NCI-H2107 treated with DMSO at 0.1 percent for 48 hours (cell line): ENCODE measurements around the gene PDE11A.

Source experiments
- DNase-seq: peaks from one replicate; lab custom pipeline; 2025; ENCODE audit not compliant: unreplicated experiment; lab: John Stamatoyannopoulos, UW

Gene PDE11A

DNA sequence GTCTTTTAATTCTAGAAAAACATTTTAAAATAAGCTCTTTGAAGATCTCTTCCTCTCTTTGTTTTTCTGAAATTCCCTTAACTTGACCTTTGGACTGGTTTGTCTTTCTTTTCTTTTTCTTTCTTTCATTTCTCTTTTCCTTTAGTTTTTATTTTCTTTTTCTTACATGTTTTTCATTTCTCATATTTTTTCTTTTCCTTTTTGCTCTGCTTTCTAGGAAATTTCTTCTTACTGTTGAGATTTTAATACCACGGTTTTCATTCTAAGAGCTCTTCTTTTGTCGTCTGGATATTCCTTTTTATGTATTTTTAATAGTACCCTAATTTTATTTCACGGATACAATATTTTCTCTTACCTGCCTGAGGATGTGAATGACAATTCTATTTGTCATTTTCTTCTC, 342.2 kb downstream of the PDE11A start:
- DNase-seq: no peak

DNA sequence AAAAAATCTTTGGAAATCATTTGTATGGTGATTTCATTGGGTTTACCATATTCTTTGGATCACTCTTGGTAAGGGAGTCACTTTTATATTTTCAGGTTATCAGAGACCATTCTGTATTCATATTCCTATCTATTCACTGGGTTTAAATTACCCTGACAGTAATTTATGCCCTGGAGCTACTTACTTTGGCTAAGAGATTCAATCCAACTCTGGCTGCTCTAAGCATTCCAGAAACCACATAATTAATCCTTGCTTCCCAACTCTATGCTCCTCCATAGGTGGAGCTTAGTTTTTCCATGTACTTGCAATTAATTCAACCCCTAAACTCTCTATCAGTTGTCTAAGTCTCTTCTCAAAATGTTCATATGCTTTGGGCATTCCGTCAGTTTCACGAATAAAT, 343.7 kb downstream of the PDE11A start:
- no peak for DNase-seq

DNA sequence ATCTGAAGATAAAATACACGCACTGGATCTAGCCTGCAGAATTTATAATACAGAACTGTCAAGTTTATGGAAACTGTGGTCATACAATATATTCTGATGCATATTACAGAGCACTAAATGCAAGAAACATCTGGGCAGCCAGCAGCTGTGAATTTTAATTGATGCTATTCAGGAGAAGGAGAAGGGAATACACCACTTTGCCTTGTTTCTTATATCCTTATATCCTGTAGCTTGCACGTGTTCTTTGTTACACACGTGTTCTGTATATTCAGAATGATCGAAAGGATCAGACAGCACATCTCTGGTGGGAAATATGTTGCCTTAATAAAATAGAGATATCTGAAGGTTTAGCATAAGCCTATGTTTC, 344.2 kb downstream of the PDE11A start:
- no peak for DNase-seq

DNA sequence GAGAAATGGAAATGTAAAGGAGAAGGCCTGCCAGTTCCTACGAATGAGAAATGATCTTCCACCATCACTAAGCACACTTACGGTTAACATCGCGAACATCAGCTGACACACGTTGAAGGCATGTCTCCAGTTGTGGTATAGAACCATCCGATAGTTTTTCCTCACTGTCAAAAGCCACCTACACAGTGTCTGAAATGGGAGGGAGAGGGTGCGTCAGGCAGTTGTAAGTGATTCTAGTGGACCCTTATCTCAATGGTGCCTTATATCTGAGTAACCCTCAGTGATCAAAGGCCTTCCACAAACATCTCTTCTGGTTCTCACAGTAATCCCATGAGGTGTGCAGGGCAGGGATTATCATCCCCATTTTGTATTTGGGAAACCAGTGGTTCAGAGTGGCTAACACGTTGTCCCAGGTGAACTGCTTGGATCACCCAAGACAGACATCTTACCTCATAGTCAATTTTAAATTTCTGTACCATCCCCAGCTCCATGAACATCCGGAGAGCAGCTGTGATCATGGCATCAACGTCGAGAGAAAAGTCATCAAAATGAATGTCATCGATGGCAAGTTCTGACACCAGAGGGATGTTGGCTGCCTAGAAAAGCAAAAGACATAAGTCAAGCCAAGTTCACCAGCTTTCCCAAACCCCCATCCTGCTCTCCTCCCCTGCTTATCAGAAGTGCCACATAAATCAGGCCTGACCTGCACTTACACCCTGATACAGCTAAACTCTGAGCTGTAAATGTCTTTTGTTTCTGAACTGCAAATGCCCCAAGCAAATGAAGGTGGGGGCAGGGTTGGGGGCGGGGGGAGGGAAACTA, 344.8 kb downstream of the PDE11A start:
- no peak for DNase-seq

DNA sequence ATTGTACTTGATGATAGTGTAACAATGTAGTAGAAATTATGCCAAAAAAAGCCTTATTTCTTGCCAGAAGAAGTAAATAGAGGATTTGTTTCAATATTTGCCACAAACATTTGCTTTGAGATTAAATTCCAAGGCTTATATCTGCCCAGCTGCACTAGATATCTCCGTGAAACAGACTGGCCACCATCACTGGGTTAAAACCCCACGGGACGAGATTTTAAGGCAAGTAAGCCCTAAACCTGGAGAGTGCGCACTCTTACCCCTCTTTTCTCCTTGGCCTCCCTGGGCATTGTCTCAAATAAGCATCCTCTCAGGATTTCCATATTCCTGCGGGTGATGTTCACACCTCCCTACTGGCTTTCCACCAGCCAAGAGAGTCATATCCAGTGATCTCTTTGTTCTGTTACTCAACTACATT, 345.6 kb downstream of the PDE11A start:
- DNase-seq: no peak

DNA sequence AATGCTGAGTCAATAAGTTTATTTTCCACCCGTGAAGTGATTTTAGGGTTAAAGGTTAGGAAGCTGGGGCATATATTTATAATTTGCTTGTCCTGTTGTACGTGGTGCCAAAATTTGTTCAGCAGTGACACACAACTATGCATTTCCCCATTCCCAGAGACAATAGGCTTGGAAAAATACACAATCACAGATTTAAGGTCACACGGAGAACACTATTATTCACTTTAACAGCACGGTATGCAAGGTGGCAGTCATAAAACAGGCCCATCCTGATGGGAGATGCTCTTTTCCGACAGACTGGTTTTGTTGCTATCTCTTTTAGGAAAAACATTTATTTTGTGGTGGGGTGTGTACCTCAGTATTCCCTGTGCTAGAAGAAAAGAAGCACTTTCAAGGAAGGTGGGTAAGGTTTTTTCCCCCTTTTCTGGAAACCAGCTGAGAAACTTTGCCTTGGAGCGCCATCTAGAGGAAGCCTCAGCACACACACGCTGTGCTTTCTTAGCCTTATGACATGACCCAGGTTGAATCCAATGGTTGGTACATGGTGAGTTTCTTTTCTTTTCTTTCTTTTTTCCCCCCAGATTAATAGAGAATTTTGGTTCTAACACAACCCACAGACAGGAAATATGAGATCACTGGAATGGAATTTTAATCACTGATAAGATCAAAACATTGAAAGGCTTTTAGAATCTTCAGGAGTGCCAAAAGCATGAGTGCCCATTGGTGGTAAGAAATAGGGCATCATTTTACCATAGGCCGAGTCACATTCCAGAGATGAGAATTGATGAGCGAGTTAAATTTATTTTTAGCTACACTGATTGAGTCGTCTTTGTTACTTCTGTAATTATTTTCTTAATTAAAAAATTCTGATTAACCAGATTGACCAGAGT, 347.9 kb downstream of the PDE11A start:
- DNase-seq: peak; percentile 62

DNA sequence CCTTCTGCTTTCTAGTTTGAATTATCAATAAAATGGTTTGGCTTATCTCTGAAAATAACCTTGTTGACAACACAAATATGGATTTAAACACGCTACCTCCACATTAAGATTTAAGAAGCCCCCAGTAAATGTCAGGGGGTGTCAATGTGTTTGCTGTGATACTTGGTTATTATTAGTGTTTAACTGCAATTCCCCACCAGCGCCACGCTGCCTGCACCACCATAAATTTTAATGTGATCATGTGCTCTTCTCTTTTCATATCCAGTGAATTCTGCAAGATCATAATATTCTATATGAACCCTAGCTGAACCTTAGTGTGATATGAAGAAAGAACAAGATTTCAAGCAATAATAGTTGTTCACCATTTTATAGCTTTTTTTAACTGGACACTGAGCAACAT, 349.3 kb downstream of the PDE11A start:
- DNase-seq: no peak

DNA sequence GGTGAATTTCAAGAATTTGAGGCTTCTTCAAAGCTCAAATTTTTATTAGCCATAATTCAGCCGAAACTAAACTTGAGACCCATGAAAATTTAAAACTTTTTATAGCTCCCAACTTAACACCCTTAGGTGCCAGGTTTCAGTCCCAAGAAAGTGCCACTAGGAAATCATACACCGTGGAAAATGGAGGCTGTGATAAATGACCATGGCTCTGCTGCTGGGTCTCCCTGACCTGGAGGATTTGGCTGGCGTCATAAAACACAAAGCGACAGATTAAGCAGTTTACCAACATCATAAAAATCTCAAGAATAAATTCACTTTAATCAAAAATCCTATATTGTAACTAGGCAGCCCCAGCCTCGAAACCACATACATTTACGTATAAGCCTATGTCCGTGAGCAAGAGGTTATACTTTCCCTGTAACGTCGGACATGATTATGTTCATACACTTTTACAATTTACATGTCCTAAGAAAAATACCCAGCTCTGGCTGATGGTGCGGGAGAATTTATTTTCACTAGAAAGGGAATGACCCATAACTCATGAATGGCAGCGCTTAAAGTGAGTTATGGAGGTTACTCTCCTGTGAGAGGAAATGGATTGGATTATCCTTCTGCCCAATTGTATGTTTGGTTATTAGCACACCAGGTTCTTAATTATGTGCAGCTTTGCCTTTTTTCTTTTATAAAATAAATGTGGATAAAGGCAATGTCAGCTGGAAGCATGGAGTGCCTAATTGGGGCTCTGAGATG, 350.6 kb downstream of the PDE11A start:
- DNase-seq: no peak

DNA sequence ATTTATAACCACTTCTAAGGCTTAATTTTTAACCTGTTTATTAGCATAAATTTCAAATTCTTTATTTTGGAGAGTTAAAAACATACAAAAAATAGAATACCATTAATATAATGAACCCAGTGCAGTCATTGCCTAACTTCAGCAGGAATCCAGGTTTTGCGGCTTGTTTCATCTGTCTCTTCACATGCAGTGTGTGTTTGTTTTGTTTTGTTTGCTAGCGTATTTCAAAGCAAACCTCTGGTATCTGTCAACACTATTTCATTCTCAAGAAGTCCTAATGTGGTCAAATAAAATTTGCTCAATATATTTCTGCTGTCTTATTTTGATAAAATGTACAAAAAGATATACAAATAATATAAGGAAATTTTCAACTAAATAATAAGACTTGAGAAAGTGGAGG, 351.5 kb downstream of the PDE11A start:
- DNase-seq: no peak

DNA sequence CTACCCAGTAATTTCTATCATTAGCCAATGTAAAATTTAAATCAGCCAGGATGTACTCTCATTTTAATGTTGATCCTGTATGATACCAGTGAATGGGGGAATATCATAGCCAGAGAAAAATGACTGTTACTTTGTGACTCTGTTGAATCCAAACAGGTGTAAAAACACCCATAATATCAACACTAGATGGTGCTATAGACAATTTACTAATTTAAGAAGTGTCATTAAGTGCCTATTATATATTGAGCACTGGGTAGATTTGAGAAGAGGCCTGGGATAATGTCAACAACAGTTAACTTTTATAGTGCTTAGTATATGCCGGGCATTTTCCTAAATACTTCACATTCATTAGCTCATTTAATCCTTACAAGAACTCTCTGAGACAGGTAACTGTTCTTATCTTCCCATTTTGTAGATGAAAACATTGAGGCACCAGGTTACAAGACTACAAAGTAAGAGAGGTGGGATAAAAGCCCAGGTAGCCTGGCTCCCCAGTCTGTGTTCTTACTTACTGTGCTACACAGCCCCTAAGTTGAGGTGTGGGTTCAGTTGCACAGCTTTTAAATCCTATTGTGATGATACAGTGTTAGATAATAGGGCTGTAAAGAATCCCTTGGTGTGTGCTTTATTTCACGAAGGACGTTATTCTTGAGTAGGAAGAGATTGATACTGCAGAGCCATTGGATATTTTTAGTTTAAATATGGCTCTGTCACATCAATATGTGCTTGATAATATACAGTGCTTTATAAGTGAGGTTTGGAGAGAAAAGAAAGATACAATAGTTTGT, 354.6 kb downstream of the PDE11A start:
- DNase-seq: no peak

DNA sequence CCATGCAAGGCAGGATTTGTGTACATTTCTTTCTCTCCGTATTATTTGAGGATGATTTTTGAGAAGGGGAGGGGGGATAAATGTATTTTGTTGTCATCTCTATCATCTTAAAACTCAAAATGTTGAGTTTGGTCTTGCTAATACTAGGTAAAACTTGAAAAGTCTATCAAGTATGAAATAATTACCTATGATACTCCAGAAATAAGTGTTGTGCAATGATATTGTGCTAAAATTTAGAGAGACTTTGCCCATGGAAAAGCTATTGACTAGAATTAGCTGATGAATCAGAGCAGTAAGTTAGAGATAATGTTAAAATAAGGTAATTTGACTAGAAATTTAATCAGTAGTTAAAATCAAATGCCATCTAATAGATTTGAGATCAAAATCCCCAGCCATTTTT, 356.1 kb downstream of the PDE11A start:
- no peak for DNase-seq

DNA sequence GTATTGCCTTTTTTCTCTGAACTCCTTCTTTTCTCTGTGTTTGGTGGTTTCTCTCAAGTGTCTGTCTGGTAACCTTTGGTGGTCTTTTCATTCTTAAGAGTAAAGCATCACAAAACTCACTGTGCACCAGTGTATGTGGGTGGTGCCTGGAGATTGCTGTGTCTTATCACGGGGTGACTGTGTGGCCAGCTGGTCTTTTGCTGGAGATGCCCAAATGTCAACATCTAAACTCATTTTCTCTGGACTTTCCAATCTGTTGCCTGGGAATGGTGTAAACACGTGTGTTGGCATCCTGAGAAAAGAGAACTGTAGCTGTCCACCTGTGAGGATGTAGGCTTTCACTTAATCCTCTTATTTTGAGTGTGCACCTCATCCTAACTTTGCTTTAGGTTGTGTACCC, 356.8 kb downstream of the PDE11A start:
- DNase-seq: no peak

DNA sequence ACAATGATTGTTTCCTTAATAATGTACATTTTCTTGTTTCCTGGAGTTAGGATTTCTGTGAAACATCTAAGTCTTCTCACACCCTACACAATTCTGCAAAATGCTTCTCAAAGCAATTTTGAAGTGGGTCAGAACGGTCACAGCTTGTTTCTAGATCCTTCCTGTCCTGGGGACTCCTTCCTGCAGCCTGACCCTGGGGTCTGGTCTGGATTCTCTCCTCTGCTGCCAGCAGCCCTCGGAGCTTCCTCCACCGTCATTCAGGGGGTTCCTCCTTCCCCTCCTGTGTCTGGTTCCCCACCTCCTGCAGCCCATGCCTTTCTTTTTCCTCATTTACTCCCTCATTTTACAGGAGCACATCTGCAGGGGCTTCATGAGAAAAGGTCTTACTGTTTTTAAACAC, 357.9 kb downstream of the PDE11A start:
- DNase-seq: no peak

DNA sequence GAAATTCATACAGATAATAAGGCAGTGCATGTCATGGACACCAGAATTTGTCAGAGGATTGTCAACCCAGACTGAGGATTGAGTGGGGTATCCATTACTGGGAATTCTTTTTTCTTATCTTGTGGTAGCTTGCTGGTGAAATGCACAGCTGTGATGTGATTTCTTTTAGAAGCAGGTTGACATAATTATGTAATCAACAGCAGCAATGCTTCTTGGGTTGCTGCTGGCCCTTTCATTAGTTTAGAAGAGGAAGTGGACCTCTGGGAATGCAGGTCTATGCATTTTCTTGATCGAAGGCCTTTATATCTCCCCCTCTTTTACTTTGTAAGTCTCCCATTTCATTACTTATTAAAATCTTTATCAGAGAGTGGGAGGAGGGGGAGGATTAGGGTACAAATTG, 360.1 kb downstream of the PDE11A start:
- no peak for DNase-seq

DNA sequence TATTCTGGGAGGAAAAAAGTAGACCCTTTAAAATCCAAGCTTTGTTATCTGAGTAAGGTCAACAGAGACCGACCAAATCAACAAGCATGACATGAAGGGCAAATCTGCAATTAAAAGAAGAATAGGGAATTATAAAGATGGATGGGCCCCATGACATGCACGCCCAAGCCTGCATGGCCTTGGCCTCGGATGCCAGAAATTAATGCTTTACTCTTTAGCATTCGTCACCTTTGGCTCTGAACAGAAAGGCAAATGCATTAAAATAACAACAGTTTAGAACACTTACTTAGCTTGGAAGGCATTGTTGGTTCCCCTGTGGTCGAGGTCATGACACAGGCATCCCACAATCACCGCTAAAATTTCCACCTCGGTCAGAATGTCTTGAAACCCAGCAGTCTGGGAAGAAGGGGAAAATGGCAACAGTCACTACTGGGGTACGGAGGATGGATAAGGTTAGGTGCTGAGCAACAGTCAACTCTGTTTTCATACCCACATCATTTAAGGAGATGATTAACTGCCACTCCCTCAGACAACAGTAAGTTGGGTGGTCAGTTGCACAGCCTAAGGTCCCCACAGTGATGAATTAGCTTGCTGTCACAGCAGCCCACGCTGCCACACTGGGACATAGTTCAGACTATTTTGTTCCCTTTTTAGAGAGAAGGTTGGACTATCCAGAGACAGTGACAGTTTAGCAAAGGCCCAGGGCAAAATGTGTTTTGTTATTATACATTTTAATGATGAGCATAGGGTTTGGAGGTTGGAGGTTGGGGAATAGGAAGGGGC, 360.9 kb downstream of the PDE11A start:
- no peak for DNase-seq

DNA sequence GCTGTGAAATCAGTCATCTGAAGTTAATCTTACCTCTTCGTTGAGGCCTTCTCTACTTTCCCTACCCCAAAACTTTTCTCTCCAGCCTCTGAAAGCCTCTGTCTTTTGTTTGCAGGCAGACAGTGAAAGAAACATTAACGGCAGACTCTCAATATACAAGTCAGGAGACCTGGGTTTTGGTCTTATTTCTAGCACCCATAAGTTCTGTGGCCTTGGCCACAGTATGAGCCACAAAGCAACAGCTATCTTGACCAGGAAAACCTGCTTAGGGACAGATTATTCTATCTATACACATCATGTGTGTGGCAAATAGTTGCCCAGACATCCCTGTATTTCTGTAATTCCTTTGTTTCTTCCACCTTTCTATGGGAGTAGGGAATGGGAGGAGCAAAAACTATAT, 361.7 kb downstream of the PDE11A start:
- DNase-seq: no peak

DNA sequence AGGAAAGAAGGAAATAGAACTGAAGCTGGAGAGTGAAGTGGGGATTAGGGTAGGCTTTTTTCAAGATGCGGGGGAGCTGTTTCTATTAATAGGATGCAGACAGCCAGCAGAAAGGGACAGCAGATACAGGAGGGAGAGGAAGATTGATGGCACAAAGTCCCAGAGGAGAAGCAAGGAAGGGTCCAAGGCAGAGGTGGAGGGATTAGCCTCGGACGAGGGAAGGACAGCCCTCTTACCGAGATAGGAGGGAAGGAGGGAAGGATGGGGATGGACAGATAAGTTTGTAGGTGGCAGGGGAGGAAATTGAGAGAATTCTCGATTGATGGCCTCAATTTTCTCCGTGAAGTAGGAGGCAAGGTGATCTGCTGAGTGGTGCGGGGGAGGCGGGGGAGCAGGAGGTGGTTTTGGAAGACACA, 362.6 kb downstream of the PDE11A start:
- DNase-seq: no peak

DNA sequence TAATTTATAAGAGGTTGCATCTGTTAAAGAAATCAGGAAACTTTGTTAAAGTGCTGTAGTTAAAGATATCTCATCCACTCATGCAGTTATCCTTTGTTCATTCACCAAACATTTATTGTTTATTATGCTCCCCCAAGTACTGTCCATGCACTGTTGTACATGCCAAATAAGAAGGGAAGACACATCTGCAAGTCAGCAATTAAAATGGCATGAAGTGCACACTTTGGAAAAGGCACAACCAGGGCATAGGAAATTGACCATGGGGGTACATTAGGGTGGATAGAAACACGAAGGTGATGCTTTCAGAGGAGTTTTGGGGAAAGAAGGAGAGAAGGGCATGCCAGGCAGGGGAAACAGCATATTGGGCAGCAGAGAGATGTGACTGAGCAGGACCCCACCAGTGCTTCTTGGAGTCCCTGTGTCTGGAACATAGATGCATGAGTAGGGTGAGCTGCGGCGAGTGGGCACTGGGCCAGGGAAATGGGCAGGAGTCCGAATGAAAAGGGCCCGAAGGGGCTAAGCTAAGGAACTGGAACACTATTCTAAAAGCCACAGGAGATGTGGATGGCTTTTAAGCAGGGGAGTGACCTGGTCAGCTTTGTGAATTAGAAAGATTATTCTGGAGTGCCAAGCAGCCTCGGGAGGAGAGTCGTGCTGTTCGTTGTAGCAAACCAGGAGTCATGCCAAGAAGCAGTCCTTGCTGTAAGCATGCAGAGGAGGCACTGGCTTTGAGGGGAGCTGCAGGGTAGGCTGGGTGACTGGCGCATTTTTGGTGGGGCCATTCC, 363.7 kb downstream of the PDE11A start:
- DNase-seq: no peak

DNA sequence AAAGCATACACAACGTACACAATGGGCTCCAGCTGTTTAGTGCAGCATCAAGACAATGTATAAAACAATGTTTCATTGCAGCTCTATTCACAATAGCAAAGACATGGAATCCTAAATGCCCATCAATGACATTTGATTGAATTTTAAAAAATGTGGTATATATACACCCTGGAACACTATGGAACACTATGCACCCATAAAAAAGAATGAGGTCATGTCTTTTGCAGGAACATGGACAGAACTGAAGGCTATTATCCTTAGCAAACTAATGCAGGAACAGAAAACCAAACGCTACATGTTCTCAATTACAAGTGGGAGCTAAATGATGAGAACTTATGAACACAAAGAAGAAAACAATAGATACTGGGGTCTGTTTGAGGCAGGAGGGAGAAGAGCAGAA, 364.5 kb downstream of the PDE11A start:
- no peak for DNase-seq
